GM18498 (cell line): ENCODE measurements around the gene TUBB2A.
A peak's percentile ranks its signal among the peaks of the same experiment; 100 is the strongest.
"Not testable (repeated sequence)": the region's sequence is repeated elsewhere in the genome, so short reads cannot be mapped to it uniquely, and the experiment has no call there.

Experiments used
- ATAC-seq: cut with Tn5 transposase; IDR thresholded peaks from one replicate; pipeline ENCODE4 v1.9.1; 2021; ENCODE audit warnings: mild to moderate bottlenecking, moderate library complexity; ENCODE audit not compliant: unreplicated experiment

TUBB2A gene

DNA sequence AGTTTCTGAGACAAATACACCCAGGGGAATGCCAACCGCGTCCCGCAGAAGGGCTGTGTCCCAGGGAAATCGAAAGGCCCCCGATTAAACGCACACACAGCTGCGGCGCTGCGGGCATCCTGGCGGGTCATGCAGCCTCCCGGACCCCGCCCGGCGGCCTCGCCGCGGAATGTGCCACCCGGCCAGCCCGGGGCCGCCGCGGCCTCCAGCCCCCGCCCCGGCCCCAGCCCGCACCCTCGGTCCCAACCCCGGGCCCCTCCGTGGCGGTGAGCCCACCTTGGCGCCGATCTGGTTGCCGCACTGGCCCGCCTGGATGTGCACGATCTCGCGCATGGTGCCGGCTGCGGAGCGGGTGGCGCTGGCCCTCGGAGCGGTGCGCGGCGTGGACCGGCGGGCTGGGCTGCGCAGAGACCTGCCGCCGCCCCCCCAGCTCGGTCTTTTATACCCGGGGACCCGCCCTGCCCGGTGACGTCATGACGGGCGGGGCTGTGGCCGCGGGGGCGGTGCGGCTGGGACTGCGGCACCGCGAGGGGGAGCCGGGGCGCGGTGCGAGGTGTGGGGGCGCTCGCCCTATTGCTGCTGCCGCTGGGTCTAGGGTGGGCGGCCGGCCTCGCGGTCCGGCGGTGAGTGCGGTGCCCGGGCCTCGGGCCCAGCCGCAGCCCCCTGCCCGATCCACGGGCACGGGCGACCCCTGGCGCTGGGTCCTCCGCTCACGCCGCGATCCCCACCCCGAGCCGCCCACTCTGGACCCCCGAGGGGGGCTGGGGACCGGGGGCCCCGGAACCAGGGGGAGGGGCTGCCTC, at the start of gene TUBB2A:
TUBB2A (minus strand) TSS at position 414 of the 803 bp plus-strand sequence; CDS start at position 333, 81 bp downstream.
- ATAC-seq = peak; percentile 90

GRCh38 chr6:3206339-3207015, 49.1 kb upstream of the TUBB2A start:
- no peak for ATAC-seq

GRCh38 chr6:3205913-3206312, 48.6 kb upstream of the TUBB2A start:
- ATAC-seq = no peak

GRCh38 chr6:3204921-3205320, 47.6 kb upstream of the TUBB2A start:
- ATAC-seq = no peak

DNA sequence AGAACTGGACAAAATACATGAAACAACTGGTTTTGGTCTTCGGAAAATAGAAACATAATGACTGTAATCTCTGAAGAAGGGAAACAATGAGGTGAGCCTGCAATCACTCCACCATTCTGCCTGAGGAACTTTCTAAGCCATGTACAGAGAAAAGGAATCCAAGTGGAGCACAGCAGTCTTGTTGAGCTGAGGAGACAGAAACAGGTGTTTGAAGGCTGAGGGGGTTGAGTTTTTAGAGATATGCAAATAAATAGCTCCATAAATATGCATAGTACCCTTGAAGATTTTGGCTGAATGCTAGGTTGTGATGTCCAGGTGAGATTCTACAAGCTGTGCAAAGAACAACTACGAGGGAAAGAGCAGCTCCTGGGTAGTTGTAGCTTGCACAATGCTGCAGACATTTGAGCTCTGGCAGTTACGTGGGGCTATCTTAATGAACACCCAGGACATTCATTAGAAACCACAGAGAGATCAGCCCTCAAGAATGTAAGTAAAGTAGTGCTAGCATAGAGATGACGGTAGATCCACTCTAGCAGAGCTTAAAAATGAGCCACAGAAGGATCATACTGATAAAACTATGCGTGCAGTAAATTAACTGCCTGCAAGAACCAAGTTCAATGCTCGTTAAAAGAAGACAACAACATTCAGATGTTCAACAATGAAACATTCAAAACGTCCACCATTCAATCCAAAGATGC, 45.8 kb upstream of the TUBB2A start:
- ATAC-seq = no peak

DNA sequence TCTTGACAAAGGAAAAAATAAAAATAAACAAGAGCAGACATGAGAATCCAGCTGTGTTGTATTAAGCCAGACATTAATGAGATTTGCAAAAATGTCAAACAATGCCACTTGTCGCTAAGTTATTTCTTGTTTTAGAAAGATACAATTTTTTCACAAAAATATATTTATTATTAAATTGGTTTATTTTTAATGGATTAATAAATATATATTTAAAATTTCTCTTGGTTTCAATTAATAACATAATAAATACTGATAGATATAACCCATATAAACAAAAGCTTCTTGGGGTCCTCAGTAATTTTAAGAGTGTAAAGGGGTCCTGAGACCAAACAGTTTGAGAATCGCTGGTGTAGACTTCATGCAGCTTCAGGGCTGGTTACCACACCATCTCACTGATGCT, 44.0 kb upstream of the TUBB2A start:
- no peak for ATAC-seq

DNA sequence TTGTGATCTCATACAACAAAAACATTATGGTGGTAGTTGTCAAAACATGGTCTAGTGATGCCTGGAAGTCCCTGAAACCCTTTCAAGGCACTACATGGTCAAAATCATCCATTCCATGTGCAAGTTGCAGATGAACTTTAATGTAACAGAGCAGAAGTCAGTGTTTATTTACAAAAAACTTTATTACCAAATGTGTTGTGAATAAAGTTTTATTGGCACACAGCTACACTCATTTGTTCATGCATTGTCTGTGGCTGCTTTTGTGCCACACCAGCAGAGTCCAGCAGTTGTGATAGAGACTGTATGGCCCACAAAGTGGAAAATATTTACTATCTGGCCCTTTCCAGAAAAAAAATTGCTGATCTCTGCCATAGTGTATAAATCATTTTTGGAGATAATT, 43.3 kb upstream of the TUBB2A start:
- ATAC-seq = no peak

- ATAC-seq = no peak
These were observed 42.0 kb upstream of the TUBB2A start for GRCh38 chr6:3199382-3199781.

DNA sequence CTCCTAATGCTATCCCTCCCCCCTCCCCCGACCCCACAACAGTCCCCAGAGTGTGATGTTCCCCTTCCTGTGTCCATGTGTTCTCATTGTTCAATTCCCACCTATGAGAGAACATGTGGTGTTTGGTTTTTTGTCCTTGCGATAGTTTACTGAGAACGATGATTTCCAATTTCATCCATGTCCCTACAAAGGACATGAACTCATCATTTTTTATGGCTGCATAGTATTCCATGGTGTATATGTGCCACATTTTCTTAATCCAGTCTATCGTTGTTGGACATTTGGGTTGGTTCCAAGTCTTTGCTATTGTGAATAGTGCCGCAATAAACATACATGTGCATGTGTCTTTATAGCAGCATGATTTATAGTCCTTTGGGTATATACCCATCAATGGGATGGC, 40.4 kb upstream of the TUBB2A start:
- ATAC-seq = not testable (repeated sequence)

- no peak for ATAC-seq
These were observed 39.4 kb upstream of the TUBB2A start for GRCh38 chr6:3196770-3197169.

DNA sequence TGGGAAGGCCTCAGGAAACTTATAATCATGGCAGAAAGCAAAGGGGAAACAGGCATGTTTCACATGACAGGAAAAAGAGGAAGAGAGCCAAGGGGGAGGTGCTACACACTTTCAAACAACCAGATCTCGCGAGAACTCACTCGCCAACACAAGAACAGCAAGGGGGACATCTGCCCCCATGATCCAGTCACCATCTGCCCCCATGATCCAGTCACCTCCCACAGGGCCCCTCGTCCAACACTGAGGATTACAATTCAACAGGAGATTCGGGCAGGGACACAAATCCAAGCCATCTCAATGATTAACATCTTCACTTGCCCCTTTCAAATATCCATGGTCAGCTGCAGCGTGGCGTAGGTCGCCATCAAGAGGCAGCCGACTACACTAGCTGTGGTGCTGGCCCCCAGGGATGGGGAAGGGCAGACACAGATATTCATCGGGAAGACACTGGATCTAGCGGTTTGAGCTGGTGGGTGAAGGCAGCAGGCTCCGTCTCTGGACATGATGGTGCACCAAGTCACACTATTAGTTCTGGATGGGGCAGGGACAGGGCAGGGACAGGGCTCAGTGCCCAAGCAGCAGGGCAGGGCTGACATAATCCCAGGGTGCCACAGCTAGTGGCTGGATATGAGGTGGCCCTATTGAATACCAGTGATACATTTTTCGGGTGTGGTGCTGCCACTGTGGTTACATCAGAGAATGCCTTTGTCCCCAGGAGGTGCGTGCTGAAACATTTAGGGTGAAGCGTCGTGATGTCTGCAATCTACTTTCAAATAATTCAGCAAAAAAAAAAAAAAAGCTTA, 38.6 kb upstream of the TUBB2A start:
- ATAC-seq = no peak

- no peak for ATAC-seq
These were observed 38.0 kb upstream of the TUBB2A start for GRCh38 chr6:3195420-3195694.

GRCh38 chr6:3194535-3195419, 37.4 kb upstream of the TUBB2A start:
- ATAC-seq = no peak

DNA sequence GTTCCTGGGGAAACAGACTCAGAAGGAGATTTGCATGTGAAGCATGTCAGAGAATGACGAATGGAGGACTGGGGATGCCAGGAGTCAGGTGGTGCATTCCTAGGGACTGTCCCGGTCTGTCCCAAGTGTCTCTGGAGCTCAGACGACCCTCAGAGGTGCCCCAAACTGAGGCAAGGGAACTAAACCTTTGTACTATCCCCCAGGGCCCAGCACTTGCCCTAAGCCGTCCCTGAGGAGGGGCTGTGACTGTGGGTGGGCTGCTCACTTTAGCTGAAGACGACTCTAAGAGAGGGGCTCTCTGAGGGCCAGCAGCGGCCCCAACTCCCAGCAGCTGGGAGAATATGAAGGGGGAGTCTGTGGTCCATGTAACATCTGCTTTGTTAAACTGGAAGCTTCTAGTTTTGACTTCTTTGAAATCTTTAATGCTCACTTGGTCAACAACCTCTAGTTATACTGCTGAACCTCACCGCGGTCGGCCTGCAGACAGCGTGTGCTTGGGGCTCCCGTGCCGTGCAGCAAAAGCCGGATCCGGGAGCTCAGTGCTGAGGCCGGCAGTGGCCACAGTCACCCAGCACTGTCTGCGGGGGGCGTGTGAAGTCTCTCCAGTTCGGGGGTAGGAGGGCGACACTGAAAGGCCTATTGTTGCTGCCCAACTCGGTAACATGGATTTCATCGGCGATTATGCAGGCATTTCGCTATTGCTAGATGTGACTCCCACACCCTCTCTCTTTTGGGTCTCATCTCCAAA, 35.9 kb upstream of the TUBB2A start:
- ATAC-seq = no peak

- ATAC-seq = no peak
These were observed 33.4 kb upstream of the TUBB2A start for GRCh38 chr6:3190779-3191178.

GRCh38 chr6:3190056-3190455, 32.7 kb upstream of the TUBB2A start:
- no peak for ATAC-seq

DNA sequence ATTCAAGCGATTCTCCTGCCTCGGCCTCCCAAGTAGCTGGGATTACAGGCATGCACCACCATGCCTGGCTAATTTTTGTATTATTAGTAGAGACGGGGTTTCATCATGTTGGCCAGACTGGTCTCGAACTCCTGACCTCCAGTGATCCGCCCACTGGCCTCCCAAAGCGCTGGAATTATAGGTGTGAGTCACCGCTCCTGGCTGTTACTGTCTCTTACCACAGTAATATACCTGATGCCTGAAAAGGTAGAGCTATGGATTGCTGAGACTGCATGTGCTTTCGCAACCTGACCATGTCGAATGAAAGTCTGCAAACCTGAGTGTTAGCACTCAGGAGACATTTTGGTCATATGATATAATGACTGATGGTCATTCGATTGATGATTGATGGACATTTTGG, 31.8 kb upstream of the TUBB2A start:
- not testable (repeated sequence) for ATAC-seq

DNA sequence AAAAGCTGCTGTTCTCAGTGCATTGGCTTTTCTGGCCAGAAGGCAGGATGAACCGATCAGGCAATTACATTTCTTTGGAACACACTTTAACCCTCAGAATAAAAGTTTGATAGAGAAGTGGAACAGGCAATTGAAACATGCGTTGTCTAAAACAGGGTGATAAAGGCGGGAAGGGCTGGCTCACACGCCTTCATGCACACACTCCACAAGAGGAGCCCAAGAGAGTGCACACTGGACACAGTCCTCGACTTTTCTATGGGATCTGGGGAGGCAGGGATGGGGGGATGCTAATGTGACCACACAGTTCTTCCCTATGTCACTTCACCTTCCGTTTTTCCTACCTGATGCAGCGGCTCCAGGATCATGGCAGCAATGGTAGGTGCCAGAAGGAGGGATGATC, 30.9 kb upstream of the TUBB2A start:
- no peak for ATAC-seq

DNA sequence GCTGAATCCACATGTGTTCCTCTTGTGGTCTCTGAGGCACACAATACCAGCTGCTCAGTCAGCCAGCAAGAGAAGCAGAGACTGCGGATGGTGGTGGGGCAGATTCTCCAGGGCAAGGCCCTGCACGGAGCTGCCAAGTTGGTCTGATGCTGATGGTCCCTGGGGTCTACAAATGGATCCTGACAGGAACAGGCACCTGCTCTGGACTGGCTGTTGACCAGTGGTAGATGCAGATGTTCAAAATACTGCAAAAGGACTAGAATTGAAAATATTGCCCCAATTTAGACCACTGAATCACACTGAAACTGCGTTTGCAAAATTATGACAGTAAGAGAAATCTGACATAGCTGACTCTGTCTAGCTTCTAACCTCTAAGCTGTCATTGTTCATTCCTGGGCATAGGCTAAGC, 29.6 kb upstream of the TUBB2A start:
- ATAC-seq = no peak

- no peak for ATAC-seq
These were observed 25.7 kb upstream of the TUBB2A start for GRCh38 chr6:3183066-3183465.
